ENCODE measurements around the gene PDE6D.
"Not testable (repeated sequence)": the region's sequence is repeated elsewhere in the genome, so short reads cannot be mapped to it uniquely, and the experiment has no call there.

GRCh38 chr2:231748153-231748896 lies 32.8 kb downstream of the PDE6D start:
- not testable (repeated sequence) for TF ChIP-seq POLR2A, CTCF (IDR thresholded peaks at IDR 0.05)
